GM18870 (cell line): ENCODE measurements around the gene ETHE1.
"Not testable (repeated sequence)": the region's sequence is repeated elsewhere in the genome, so short reads cannot be mapped to it uniquely, and the experiment has no call there.

Source experiments
- ATAC-seq: cut with Tn5 transposase; IDR thresholded peaks from one replicate; pipeline ENCODE4 v1.9.1; 2021; ENCODE audit warnings: moderate library complexity; ENCODE audit not compliant: unreplicated experiment

The ETHE1 gene

DNA sequence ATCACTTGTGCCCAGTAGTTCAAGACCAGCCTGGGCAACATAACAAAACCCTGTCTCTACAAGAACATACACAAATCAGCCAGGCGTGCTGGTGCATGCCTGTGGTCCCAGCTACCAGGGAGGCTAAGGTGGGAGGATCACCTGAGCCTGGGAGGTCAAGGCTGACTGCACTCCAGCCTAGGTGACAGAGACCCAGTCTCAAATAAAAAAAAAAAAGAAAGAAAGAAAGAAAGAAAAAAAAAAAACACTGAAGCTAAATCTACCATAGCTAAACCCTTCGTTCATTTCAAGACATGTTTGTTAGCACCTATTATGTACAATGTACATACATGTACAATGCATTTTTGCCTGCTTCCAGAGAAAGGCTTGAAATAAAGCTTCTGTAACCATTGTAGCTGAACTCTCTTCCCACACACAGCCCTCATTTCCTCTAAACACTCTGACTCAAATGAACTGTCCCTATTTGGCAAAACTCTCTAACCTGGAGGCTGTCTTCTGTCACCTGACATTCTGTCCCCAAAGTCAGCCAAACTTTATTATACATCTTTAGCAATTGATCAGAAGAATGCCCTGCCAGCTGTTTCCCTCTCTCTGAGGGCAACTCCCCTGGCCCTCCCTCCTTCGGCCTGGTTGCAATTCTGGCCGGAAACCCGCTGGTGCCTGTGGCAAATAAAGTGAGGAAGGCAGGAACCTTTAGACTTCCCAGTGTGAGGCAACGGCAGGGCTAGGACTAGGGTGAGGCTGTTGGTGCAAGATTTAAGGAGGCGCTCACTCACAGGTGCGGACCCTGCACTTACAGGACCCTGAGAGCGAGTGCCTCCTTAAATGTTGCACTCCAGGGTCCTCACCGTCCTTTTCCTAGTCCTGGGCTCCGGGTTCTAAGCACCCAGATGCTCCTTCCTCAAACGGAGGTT is 1.8 kb downstream of the ETHE1 start:
- ATAC-seq: no peak

DNA sequence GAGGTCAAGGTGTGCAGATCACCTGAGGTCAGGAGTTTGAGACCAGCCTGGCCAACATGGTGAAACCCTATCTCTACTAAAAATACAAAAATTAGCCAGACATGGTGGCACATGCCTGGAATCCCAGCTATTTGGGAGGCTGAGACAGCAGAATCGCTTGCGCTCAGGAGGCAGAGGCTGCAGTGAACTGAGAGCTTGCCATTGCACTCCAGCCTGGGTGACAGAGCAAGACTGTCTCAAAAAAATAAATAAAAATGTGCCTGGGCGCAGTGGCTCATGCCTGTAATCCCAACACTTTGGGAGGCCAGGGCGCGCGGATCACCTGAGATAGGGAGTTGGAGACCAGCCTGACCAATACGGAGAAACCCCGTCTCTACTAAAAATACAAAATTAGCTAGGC is 3.3 kb downstream of the ETHE1 start:
- not testable (repeated sequence) for ATAC-seq

DNA sequence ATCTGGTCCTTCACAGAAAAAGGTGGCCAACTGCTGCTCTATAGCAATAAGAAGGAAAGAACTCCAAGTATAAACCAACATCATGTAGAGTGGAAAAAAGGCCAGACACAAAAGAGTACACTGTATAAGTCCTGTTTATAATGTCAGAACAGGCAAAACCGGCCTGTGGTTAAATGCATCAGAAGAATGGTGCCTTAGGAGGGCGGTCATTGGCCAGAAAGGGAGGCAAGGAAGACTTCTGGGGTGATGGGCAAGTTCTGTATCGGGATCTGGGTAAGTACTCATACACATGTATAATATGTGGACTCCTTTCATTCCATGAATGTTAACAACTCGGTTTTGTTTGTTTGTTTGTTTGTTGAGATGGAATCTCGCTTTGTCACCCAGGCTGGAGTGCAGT is 4.1 kb downstream of the ETHE1 start:
- no peak for ATAC-seq

DNA sequence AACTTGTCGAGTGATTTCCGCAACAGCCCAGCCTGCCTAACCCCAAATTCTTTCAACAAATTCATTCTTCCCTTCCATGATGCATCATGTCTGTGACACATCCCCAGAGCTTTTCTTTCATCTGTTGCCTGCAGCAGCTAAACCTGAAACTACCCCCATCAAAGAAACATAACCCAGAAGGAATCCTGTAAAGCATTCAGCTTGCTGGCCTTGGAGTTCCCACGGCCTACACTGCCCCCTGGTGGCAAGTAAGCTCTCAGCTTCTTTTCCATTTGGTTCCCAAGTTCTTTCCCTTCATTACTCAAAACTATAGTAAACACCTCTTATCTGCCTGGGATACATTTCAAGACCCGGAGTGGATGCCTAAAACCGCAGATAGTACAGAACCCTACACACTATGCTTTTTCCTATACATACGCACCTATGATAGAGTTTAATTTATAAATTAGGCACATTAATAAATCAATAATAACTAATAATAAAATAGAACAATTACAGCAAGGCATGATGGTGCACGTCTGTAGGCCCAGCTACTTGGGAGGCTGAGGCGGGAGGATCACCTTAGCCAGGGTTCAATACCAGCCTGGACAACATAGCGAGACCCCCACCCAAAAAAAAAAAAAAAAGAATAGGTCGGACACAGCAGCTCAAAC is 7.4 kb downstream of the ETHE1 start:
- no peak for ATAC-seq

DNA sequence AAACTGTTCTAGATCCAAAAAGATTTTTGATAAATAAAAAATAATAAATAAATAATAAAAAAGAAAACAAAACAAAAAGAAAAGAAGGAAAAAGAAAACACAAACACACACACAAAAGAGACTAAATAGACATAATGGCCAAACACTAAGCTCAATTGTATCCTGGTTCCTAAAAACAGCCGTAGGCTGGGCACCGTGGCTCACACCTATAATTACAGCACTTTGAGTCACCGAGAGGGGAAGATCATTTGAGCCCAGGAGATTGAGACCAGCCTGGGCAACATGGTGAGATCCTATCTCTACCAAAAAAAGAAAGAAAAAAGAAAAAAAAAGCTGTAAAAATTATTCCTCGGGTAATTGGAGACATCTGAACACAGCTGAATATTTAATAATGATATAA is 8.9 kb downstream of the ETHE1 start:
- ATAC-seq: no peak

DNA sequence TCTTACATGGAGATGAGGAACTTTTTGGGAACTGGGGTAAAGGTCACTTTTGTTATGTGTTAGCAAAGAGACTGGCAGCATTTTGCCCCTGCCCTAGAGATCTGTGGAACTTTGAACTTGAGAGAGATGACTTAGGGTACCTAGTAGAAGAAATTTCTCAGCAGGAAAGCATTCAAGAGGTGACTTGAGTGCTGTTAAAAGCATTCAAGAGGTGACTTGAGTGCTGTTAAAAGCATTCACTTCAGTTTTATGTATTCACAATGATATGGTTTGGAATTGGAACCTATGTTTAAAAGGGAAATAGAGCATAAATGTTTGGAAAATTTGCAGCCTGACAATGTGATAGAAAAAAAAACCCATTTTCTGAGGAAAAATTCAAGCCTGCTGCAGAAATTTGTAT is 14.6 kb downstream of the ETHE1 start:
- not testable (repeated sequence) for ATAC-seq

DNA sequence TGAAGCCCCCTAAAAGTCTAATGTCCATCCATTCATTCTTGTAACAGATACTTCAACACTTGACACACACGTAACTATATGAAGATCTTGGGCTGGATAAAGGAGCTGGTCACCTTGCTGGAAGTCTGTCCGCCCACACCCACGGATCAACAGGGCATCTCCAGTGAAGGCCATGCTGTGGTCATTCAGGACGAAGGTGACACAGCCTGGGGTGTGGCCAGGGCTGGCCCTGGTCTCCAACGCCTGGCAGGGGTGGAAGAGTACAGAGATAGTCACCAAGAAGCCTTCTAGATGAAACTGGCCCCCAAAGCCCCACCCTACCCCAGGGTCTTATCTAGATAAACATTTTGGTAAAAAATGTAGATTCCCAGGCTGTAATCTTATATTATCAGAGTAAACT is 15.7 kb downstream of the ETHE1 start:
- ATAC-seq: no peak

DNA sequence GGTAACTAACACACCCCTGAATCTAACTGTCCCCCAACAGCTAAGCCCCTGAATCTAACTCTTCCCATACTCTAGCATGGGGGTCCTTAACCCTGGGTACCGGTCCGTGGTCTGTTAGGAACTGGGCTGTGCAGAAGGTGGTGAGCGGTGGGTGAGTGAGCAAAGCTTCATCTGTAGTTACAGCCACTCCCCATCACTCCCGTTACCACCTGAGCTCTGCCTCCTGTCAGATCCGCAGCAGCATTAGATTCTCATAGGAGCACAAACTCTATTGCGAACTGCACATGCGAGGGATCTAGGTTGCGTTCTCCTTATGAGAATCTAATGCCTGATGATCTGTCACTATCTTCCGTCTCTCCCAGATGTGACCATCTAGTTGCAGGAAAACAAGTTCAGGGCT is 16.3 kb downstream of the ETHE1 start:
- ATAC-seq: no peak

DNA sequence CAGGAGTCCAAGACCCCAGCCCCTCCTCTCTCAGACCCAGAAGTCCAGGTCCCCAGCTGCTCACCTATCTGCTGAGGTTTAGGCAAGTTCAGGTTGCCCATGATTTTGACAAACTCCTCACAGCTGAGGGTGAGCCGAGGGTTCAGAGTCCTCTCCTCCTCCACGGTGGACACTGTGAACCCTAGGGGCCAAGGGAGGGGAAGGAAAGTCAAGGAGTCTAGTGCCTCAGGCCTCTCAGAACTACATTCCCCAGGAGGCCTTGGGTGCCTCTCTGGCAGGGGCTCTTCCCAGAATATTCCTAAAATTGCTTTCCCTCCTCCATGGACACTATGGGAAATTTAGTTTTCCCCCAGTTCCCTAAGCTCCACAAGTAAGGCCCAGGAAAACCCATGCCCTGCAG is 19.1 kb downstream of the ETHE1 start:
- no peak for ATAC-seq

DNA sequence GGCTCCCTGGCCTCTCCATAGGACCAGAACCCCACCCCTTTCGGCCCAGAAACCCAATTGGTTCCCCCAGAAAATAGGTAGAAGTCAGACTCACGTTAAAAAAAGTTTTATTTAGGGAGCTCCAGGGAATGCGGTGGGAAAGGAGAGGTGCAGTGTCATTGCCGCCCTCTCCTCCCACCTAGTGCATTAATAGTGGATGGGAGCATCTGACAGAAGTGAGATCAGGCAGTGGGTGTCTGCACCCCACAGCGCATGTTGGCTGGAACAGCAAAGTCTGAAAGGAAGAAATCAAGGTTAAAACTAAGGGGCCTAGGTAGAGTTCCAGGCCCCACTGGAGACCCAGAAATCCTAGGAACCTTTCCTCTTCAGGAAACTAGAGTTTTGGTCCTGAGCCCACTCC is 20.4 kb downstream of the ETHE1 start:
- no peak for ATAC-seq

DNA sequence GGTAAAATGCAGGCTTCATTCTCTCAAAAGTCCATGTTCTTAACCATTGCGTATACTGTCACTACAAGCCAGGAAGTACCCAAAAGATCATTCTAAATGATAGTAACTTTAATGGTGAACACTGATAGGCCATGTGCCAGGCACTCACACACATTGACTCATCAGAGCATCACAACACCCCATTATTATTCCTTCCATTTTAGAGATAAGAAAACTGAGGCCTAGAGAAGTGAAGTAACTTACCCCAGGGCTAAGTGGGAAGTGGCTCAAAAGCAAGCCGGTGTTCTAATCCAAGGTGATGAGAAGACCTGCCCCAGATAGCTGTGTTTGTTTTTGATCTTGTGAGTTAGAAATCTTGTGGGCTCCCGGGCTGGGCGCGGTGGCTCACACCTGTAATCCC is 21.1 kb downstream of the ETHE1 start:
- ATAC-seq: no peak

DNA sequence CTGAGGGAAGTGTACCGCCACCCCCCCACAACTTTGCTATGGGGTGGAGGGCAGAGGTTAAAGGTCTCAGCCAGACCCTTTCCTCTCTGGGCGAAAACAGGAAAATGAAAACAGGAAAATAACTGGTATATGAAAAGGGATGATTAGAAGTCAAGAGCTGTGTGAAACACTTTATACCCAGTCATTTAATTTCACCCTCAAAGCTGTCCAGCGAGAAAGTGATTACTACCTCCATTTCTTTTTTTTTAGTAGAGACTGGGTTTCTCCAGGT is 21.9 kb downstream of the ETHE1 start:
- ATAC-seq: no peak

DNA sequence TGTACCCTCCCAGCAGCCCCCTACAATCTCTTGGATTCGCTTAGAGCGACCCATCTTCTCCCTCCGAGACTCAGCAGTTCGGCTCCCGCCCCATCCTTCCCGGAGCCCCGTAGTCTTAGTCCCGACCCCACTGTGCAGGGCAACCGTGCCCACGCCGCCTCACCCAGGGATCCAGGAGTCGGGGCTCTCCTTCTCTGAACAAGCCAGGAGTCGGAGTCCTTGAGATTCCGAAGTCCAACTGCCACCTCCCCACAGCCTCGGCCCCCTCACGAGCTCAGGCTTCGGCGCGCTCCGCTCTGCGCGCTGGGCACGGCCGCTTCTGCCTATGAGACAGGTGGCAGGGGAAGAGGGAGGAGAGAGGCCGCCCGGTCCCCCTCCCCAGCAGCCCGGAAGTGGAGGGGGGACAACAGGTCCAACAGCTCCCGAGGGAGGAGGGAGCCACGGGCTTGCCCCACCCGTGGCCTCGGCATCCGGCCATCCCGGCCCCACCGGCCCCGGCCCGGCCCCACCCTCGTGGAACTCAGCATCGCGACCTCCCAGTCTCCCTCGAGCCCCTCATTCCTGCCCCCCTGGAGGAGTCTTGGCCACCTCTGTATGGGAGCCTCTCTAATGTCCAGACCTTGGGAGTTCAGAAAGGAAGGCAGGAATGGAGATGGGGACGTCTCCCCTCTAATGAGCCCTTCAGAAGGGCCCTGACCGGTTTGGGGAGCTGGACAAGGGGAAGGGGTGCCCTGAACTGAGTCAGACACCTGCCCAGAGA is 22.4 kb downstream of the ETHE1 start, which contains the start of gene PHLDB3:
TSS of gene PHLDB3 (minus strand) at position 321 of the 760 bp plus-strand sequence. CDS start 628 bp downstream, outside the sequence.
- ATAC-seq: peak; percentile 14

DNA sequence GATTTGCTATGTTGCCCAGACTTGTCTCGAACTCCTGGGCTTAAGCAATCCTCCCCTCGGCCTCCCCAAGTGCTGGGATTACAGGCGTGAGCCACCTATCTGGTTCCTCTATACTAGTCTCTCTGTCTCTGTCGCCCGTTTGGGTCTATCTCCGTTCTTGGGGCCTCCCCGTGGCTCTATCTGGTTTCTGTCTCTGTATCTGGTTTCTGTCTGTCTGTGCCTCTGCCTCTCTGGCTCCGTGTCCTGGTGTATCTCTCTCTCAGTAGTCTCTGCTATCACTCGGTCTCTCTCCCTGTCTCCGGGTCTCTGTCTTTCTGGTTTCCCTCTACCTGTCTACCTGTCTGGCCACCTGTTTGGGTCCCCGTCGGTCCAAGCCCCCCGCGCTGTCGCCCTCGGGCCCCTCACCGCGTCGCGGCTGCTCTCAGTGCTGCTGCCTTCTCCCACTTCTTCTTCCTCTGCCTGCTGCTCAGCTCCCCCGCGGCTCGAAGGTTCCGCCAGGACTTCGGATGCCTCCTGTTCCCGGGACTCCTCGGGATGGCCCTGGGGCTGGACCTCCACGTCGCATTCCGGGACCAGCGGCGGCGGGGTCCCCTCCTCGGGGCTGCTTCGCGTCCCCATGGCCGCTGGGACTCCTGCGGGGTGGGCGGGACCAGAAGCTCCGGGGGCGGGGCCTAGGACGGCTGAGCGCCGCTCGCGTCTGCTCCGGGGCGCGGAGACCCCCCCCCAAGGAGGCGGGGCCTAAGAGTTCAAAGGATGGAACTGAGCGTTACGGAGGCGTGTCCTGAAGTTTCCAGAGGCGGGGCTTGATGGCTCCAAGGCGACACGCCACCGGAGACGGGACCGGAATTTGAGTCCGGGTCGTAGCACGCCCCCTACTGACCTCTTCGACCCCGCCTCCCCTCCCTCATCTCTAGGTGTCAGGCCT is 23.2 kb downstream of the ETHE1 start:
- peak; percentile 65 for ATAC-seq

DNA sequence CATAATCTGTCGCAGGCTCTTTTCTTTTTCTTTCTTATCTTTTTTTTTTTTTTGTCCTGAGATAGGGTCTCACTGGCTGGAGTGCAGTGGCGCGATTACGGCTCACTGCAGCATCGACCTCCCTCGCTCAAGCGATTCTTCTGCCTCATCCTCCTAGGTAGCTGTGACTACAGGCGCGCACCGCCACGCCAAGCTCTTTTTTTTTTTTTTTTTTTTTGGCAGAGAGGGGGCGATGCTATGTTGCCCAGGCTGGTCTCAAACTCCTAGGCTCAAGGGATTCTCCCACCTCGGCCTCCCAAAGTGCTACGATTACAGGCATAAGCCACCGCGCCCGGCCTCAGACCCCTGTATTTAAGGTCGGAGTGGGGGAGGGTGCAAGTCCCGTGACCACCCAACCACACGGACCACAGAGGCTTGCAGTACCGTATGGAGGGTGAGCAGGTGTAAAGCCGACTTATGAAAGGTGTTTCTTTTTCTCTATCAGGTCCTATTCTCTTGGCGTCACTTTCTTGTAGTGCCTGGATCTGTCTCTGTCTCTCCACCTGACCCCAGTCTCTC is 24.5 kb downstream of the ETHE1 start:
- ATAC-seq: no peak

DNA sequence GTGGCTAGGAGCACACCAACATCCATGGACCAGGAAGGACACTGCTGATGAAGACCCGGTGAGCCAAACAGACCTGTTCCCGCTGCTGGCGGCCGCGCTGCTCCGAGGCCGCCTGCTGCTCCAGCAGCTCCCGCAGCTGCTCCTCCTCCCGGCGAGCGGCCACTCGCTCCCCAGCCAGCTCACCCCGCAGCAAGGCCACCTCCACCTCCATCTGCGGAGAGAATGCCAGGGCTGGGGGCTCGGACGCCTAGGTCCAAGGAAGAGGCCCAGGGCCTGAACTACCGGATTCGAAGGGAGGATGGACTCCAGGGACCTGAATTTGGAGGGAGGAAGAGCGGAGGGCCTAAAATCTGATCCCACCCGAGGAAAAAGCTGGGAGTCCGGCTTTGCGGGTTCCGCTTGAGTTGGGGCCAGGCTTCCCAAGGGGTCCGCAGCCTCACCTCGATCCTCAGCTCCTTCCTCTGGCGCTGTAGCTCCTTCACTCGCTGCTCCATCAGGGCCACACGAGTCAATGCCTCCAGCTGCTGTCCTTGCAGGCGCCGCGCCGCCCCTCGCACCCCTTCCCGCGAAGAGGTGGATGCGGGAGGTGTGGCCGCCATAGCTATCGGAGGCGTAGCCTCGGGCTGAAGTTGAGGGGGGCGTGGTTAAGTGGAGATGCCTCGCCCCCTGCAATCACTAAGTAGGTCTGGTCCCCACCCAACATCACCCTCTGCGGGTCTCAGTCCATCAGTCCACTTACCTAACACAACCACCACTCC is 25.2 kb downstream of the ETHE1 start:
- no peak for ATAC-seq

DNA sequence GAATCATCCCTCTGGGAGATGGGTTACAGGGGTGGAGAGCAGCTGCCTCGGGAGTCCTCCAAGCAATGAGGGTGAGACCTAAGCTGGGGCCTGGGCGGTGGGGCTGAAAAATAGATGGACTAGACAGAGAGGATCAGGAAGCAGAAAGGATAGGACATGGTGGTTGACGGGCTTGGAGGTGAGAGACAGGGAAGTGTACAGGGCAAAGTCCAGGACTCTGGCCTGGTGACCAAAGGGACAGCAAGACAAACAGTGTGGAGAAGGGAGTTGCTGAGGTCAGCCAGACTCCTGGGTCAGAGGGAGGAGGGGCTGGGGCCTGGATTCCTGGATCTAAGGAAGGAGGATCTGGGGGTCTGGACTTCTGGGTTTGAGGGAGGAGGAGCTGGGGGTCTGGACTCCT is 28.0 kb downstream of the ETHE1 start:
- no peak for ATAC-seq

DNA sequence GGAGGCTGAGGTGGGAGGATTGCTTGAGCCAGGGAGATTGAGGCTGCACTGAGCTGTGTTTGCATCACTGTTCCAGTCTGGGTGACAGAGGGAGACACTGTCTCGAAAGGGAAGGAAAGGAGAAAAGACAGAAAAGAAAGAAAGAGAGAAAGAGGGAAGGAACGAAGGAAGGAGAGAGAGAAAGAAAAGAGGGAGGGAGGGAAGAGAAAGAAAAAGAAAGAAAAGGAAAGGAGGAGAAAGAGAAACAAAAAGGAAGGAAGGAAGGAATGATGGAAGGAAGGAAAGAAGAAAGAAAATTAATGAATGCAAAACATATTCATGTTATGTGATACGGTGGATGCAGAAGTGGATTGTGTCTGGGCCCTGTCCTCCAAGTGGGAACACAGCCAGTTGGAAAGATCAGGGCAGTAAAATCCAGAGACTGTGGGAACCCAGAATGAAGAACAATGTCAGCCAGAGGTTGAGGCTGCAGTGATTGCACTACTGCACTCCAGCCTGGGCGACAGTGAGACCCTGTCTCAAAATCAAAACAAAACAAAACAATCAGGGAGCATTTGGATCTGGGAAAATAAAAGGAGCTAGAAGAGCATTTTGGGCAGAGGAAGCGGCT is 28.7 kb downstream of the ETHE1 start:
- ATAC-seq: no peak

DNA sequence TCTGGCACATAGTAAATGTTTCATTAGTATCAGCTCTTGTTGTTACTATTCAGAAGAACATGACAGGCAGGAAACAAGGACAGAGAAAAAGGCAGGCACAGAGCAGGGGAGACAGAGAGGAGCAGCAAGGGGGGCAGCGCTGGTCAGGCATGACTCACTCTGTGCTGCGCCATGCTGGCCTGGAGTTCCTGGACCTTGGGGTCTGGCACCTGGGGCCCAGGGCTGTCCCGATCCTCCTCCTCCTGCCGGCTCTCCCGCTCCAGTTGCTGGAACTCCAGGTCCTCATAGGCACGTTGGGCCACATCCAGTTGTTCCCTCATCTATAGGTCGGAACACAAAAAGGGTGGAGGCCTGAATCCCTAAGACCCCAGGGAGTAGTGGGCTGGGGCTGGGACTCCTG is 30.0 kb downstream of the ETHE1 start:
- no peak for ATAC-seq
